GM15510 (cell line): ENCODE measurements around the gene PCED1B.

ENCODE experiments used
- POLR2A ChIP-seq: IDR thresholded peaks from 3 replicates; pipeline ENCODE4 v1.6.1; 2011; ENCODE audit warnings: borderline replicate concordance; ENCODE audit not compliant: insufficient read length; ENCODE audit errors: extremely low read depth

PCED1B gene

GRCh38 chr12:47080725-47081502 is 1.5 kb downstream of the PCED1B start:
- TF ChIP-seq POLR2A: no peak

GRCh38 chr12:47082283-47082682 is 2.9 kb downstream of the PCED1B start:
- TF ChIP-seq POLR2A: no peak

- no peak for TF ChIP-seq POLR2A
Measured at GRCh38 chr12:47082796-47083621, 3.6 kb downstream of the PCED1B start.

- no peak for TF ChIP-seq POLR2A
Measured at GRCh38 chr12:47084172-47084571, 4.8 kb downstream of the PCED1B start.

GRCh38 chr12:47085815-47086252 is 6.4 kb downstream of the PCED1B start:
- TF ChIP-seq POLR2A: no peak

GRCh38 chr12:47087088-47087688 is 7.8 kb downstream of the PCED1B start:
- no peak for TF ChIP-seq POLR2A

GRCh38 chr12:47088021-47088944 is 8.9 kb downstream of the PCED1B start:
- no peak for TF ChIP-seq POLR2A

- TF ChIP-seq POLR2A: no peak
Measured at GRCh38 chr12:47091009-47091408, 11.6 kb downstream of the PCED1B start.

GRCh38 chr12:47094804-47095203 is 15.4 kb downstream of the PCED1B start:
- TF ChIP-seq POLR2A: no peak

GRCh38 chr12:47095446-47096236 is 16.2 kb downstream of the PCED1B start:
- TF ChIP-seq POLR2A: no peak

GRCh38 chr12:47097276-47097896 is 18.0 kb downstream of the PCED1B start:
- no peak for TF ChIP-seq POLR2A

- no peak for TF ChIP-seq POLR2A
Measured at GRCh38 chr12:47098099-47098498, 18.7 kb downstream of the PCED1B start.

GRCh38 chr12:47099610-47100009 is 20.2 kb downstream of the PCED1B start:
- no peak for TF ChIP-seq POLR2A

- no peak for TF ChIP-seq POLR2A
Measured at GRCh38 chr12:47100160-47100559, 20.7 kb downstream of the PCED1B start.

GRCh38 chr12:47102406-47102805 is 23.0 kb downstream of the PCED1B start:
- TF ChIP-seq POLR2A: no peak
